NCI-H748 treated with DMSO at 0.1 percent for 48 hours (cell line): ENCODE results near the gene ANKFY1.

Source experiments
- DNase-seq: peaks from one replicate; lab custom pipeline; 2025; lab: John Stamatoyannopoulos, UW

ANKFY1 gene

DNA sequence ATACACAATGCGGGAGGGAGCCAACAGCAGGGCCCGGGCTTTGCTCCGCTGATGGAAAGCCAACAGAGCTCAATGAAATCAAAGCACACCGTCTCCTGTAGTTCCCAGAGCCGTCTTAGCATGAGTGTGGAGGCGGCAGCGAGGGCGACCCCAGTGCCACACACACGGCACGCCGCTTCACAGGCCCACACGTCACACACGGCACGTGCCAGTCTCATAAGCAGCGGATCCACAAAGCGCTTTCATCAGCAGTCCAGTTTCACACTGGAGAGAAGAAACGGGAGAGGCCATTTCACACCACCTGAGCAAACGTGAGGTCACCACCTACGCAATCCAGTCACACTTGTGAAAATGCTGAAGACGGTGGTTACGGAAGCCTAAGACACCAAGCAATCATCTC is 86.0 kb downstream of the ANKFY1 start:
- no peak for DNase-seq

GRCh38 chr17:4176808-4177472 is 86.8 kb downstream of the ANKFY1 start:
- DNase-seq, result no peak

DNA sequence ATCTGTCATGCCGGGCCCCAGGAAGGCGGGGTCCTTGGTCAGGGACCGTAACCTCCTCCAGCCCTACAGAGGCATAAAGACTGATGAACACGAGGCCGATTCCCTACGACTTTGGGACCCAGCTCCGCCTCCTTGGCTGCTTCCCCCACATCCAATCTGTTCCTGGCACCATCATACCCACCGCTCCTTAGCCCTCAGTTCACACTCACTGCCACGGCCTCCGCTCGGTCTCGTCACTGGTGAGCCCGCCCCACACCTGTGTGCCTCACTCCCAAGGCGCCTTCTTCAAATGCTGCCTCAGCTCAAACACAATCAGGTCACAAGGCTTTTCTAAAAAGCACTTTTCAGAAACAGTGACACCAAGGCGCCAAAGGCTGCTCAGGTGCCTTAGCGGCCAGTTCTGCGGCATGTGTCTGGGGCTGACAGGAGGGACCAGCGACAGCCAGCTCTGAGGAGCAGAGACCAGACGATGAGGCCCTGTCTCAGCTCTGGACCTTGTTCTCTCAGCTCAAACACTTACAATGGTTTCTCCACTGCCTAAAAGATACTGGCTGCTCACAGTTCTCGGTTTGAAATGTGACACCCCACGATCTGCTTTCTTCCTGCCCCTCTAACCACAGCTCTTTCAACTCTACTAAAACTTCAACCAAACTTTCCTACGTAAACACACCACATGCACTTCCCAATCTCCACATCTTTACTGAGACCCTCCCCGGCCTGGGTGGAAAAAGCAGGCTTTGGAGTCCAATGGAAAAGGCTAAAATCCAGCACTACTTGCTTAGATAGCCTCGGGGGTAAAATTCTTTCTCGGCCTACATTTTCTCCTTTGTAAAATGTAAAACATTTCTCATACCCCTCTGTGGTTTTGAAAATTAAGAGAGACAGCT is 87.6 kb downstream of the ANKFY1 start:
- DNase-seq, result no peak

- DNase-seq, result no peak
These were observed 89.2 kb downstream of the ANKFY1 start for GRCh38 chr17:4174556-4174955.

DNA sequence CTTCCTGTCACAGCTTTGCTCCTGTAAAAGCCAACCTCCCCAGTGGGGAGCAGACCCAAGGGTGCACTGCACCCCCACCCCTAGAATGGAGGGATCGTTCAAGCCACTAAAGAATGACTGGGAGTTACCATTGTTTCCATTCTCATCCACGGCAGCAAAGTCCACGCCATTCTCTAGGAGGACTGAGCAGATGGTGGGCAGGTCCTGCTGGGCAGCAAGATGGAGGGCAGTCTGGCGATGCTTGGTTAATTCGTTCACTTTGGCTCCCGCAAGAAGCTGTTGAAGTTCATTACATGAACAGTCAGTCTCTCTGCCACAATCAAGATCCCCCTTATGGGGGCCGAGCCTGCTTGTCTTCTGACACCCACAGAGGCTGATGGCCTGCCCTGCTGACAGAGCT is 90.0 kb downstream of the ANKFY1 start:
- no peak for DNase-seq

- DNase-seq, result no peak
These were observed 91.4 kb downstream of the ANKFY1 start for GRCh38 chr17:4172356-4172755.

- no peak for DNase-seq
These were observed 93.0 kb downstream of the ANKFY1 start for GRCh38 chr17:4170639-4171280.

DNA sequence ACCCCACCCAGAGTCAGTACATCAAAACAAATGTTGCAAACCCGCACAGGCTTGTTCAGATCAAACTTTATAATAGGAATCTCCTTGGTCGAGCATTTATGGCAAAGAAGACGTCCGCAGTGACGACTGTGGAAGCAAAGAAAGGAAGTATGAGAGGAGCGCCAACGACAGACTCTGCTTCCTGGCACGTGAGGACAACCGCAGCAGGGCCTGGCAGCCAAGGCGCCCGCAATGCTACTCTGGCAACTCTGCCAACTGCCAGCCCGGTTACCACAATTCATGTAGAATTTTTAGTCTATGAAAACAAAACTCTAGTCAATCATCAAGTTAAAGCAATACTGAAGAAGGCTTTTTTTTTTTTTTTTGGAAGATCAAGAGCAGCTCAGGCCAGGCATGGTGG is 96.0 kb downstream of the ANKFY1 start:
- DNase-seq, result no peak

- no peak for DNase-seq
These were observed 97.4 kb downstream of the ANKFY1 start for GRCh38 chr17:4166419-4166818.

DNA sequence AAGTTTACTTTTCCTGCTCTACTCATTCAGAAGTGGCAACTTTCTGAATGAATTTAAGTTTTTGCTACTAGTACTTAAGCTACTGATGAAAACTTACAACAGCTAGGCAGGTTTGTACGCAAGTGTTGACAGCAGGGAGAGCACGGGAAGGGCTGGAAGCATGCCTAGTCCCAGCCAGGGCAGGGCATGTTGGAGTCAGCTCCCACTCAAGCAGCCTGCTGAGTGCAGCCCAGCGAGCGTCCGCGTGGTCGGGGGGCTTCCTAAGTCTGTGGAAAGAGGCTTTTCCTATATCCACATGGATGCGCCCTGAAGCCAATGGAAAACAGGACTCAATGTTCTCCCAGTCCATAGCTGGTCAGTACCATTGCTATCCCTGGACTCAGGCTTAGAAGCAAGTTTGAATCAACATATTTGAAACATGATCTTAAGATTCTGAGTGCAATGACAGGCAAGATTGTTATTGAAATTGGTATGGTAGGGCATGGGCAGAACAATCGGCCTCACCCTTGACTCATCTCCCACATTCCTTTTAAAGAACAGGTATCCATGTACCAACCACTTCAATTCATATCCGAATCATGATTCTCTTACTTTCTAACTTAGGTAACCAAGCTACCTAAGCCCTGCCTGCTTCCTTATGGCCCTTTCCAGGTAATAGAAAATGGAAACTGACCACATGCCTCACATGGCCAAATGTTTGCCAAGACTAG is 98.3 kb downstream of the ANKFY1 start:
- DNase-seq, result no peak

GRCh38 chr17:4163951-4164350 is 99.8 kb downstream of the ANKFY1 start:
- no peak for DNase-seq

- DNase-seq, result no peak
These were observed 100.9 kb downstream of the ANKFY1 start for GRCh38 chr17:4162775-4163466.

GRCh38 chr17:4162321-4162720 is 101.5 kb downstream of the ANKFY1 start:
- DNase-seq, result no peak

DNA sequence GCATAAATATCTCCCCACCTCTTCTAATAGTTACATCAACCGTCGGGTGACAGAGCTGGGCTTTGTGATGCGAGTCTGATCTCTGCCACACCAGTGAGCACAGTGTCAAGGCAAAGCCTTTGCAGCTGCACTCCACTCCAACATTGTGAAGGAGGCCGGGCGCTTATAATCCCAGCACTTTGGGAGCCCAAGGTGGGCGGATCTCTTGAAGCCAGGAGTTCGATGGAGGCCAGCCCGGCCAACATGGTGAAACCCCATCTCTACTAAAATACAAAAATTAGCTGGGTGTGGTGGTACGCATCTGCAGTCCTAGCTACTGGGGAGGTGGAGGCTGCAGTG is 101.8 kb downstream of the ANKFY1 start:
- DNase-seq, result no peak

GRCh38 chr17:4161192-4161966 is 102.4 kb downstream of the ANKFY1 start:
- DNase-seq, result no peak

DNA sequence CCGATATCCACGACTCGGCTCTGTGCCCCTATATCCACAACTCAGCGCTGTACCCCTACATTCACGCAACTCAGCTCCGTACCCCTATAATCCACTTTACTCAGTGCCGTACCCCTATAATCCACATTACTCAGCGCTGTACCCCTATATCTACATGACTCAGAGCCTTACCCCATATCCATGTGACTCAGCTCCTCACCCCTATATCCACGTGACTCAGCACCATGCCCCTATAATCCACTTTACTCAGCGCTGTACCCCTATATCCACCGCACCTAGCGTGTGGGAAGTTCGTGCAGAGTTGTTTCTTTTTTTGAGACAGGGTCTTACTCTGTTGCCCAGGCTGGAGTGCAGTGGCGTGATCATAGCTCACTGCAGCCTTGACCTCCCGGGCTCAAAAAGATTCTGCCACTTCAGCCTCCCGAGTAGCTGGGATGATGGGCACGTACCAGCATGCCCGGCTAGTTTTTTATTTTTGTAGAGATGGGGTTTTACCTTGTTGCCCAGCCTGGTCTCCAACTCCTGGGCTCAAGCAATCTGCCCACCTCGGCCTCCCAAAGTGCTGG is 103.4 kb downstream of the ANKFY1 start:
- no peak for DNase-seq

- no peak for DNase-seq
These were observed 104.0 kb downstream of the ANKFY1 start for GRCh38 chr17:4159761-4160160.

- DNase-seq, result no peak
These were observed 106.0 kb downstream of the ANKFY1 start for GRCh38 chr17:4157618-4158333.

- DNase-seq, result no peak
These were observed 106.9 kb downstream of the ANKFY1 start for GRCh38 chr17:4156750-4157381.
